GM19395 (cell line): ENCODE measurements around the gene IREB2.

Experiments
- ATAC-seq: cut with Tn5 transposase; IDR thresholded peaks from one replicate; pipeline ENCODE4 v1.9.1; 2021; ENCODE audit warnings: mild to moderate bottlenecking, moderate library complexity; ENCODE audit not compliant: unreplicated experiment

Gene IREB2

DNA sequence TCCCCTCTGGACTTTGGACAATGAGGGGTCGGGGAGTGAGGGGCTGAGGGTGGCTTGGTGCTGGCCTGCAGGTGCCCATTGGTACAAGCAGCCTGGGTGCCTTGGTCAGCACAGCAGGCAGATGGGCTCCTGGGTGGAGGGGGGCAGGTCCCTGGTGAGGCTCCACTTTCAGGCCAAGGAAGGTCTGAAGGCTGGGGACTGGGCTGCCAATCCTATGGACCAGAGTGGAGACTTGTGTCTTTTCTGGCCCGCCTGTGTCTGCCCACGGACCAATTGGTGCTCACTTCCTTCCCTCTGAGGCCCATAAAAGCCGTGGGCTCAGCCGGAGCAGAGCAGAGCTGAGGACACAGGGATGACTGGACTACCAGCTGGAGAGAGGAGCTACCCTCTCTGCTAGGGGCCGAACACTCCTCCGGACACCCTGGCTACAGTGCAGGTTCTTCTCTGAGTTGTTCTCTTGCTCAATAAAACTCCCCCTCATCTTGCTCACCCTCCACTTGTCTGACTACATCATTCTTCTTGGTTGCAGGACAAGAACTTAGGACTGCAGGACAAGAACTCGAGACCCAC, 31.9 kb upstream of the IREB2 start:
- no peak for ATAC-seq

DNA sequence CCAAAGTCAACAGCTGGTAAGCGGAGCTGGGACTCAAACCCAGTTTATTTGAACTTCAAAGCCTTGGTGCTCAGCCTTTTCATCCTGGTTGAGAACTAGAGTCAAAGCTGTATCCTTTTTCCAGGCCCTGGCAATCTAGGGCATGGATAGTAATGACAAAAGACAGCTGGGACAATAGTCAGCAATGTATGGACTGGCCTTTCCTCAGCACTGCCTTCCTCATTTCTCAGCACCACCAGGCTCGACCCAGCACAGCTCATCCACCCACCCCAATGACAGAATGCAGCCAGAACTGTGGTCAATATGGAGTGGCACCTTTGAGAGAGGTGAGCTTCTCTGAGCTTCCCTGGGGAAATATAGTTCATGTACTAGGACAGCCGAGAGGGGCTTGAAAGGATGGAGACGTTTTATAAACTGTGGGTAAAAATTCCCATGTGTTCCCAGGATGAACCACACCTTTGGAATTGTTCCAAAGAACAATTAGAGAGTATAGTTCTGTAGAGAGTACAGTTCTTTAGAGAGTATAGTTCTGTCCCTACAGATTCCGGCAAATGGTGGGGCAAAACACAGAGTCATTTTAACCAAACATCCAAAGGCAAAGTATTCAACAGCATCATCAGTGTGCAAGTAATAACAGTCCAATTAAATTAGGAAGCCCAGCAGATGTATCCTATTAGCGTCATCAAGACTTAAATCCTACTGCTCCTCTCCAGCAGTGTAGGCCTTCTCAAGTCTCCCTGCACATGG, 30.2 kb upstream of the IREB2 start:
- no peak for ATAC-seq

DNA sequence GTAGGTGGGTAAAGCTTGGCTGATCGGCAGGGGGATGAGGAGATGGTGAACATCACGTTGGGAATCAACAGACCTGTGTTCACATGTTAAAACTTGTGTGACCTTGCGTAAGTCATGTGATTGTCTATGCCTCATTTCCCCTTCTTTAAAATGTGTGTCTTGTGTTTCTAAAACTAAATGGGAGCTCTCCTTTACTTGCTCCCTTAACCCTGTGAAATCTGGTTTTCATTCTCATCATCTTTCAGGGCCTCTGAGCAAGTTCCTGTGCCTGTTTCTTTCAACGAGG, 29.7 kb upstream of the IREB2 start:
- no peak for ATAC-seq

DNA sequence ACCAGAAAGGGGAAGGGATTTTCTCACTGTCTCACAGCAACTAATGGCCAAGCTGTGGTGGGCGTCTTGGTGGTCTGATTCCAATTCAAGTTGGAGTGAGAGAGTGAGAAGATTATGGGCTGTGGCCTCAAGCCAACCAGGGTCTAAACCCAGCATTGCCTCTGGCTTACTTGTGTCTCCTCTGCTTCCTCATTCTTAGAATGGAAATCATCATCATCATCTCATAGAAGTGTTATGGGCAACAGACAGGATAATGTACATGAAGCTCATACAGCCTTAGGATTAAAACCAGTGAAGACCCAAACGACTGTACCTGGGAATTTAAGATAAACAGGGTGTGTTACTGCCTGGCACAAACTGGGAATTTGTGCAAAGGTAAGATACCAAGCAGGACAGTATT, 29.1 kb upstream of the IREB2 start:
- ATAC-seq = no peak

DNA sequence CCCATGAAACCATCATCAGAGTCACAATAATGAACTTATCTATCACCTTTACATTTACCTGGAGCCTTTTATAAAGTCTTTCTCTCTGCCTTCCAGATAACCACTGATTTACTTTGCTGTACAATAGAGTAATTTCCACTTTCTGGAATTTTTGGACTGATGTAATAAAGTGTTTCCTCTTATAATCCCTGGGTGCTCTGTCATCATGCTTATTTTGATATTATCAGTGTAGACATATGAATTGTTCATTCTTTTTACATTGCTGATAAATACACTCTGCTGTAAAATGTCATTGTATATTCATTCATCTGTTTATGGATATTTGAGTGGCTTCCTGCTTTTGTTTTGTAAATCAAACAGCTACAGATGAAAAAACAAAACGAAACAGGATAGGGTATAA, 27.0 kb upstream of the IREB2 start:
- no peak for ATAC-seq

DNA sequence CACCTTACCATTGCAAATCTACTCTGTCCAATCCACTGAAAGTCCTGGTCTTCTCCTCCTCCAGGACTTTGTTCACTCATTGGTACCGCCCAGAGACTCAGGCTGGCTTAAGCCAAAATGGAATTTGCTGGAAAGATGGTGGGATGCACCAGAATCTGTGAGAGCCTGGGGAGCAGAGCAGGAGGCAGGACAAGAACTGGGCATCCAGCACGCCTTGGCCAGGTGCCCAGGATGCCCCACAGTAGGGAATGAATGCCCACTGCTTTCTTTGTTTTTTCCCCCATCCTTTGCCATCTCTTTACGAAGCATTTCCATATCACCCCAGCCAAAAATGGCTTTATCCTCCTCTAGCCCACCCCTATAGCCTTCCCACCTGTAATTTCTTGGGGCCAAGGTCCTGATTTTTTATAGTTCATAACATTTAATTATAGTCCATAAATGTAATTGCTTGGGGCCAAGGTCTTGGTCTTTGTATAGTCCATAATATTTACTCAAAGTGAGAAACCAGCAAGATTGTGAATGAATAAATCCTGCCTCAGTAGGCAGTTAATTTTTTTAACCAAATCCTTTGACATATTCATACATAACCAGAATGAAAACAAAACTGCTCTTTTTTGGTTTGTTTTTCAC, 23.3 kb upstream of the IREB2 start:
- ATAC-seq = no peak

DNA sequence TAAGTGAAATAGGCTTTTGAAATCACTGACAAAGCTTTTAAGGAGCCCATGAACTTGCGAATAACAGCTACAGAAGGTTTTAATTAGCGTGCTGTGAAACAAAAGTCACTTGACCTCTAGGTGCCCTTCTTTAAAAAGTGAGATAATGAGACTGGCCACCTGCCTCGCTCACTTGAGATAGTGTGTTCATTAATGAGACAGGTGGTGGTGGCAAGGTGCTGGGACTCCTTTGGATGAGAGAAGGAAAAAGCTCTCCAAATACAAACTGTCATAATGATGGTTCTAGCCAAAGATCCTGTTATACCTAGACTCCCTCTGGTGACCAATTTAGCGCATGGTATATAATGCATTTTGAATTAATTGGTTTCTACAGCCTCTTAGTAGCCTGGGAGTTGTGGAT, 22.7 kb upstream of the IREB2 start:
- ATAC-seq = no peak

DNA sequence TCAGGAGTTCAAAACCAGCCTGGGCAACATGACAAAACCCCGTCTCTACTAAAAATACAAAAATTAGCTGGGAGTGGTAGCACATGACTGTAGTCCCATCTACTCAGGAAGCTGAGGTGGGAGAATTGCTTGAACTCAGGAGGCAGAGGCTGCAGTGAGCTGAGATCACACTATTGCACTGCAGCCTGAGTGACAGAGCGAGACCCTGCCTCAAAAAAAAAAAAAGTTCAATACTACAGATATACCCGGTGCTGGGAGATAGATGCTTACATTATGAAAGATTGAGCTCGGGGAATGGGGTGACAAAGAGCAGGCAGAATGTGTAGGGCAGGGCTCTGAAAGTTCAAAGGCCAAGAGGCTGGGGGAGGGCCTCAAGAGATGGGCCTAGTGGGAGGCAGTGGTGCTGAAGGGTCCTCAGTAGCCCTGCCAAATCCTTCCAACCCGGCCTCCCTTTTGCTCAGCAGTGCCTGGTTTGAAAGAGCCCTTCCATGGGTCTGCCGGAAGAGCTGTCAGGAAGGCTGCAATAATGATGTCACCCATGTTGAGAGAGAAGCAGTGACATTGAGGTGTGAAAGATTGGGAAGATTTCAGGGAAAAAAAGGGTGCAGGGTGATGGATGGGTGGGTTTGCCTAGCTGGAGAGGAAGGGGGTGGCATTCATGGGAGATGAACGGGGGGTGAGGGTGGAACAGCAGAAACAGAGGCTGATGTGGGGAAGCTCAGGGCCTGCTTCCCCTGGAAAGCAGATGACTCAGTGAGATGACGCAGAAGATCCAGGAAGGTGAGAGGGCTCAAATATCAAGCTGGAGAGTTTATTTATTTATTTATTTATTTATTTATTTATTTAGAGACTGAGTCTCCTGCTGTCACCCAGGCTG, 20.0 kb upstream of the IREB2 start:
- ATAC-seq = no peak

DNA sequence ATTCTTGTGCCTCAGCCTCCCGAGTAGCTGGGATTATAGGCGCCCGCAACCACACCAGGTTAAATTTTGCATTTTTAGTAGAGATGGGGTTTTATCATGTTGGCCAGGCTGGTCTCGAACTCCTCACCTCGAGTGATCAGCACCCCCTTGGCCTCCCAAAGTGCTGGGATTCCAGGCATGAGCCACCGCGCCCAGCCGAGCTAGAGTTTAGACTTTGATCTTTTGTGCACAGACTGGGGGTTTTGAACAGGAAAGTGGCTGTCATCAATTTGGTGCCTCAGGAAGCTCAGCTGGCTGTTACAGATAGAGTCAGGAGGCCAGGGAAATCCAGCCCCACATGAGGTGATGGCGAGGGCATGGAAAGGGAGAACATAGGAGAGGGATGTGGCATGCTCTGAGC, 19.3 kb upstream of the IREB2 start:
- no peak for ATAC-seq

DNA sequence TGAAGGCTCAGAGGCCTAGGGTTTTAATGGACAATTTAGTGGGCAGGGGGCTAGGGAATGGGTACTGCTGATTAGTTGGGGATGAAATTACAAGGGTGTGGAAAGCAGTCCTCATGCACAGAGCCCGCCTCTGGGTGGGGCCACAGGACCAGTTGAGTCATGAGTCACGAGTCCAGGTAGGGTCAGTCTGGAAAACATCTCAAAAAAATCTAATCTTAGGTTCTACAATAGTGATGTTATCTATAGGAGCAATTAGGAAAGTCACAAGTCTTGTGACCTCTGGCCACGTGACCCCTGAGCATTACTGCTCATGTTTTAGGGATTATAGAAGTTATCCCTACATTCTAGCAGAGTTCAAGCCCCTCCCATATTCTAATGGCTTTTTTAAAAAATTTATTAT, 18.6 kb upstream of the IREB2 start:
- ATAC-seq = no peak

DNA sequence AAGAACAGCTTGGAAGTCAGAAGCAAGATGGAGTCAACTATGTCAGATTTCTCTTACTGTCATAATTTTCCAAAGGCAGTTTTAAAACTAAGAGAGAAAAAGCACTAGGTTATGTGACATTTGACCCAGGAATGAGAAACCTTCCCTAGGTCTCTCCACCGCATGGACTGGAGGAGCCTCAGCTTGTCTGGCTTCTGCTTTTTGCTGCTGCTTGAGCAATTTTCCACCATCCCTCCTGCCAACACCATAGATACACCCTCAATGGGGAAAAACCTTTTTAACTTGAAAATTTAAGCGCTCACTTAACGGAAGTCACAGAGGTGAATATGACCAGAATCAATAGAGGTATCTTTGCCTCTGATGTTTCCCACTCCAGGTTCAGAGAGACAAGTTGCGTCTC, 17.8 kb upstream of the IREB2 start:
- ATAC-seq = no peak

DNA sequence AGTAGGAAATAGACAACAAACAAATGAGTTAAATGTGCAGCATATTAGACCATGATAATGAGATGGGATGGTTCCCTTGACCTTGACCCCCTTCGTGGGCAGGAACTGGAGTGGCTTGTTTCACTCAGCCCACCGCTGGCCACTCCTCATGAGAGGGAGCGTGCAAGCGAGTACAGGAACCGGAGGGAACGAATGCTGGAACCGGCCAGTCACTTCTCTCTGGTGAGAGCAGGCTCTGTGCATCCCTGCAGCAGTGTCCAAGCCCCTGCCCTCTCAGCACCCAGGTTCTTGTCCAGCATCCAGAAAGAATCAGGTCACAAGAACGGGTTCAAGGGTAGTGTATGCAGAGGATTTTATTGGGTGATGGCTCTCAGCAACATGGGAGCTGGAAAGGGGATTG, 17.2 kb upstream of the IREB2 start:
- no peak for ATAC-seq

DNA sequence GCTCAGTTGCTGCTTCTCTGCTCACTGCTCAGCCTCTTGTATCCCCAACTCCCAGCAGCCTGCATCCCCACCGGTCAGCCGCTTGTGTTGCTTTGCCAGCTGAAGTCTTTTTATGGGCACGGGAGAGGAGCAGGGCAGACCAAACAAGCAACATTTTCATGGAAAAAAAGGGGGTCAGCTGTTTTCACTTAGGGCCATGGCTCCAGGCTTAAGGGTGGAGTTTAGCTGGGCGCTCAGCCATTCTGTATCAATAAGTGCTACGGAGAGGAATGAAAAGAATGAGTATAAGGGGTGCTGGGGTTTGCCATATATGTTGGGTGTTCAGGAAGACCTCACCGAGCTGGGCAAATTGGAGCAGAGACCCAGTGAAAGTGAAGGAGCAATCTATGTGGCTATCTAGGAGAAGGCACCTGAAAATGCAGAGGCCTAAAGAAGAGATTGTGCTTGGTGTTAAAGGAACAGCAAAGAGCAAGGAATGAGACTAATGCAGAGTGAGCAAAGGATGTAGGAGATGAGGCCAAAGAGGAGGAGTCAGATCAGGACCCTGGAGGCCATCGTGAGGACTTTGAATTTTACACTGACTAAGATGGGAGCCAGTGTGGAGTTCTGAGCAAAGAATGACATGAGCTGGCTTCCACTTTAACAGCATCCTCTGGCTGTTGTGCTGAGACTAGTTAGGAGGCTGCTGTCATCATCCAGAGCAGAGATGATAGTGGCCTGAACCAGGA, 16.6 kb upstream of the IREB2 start:
- no peak for ATAC-seq

DNA sequence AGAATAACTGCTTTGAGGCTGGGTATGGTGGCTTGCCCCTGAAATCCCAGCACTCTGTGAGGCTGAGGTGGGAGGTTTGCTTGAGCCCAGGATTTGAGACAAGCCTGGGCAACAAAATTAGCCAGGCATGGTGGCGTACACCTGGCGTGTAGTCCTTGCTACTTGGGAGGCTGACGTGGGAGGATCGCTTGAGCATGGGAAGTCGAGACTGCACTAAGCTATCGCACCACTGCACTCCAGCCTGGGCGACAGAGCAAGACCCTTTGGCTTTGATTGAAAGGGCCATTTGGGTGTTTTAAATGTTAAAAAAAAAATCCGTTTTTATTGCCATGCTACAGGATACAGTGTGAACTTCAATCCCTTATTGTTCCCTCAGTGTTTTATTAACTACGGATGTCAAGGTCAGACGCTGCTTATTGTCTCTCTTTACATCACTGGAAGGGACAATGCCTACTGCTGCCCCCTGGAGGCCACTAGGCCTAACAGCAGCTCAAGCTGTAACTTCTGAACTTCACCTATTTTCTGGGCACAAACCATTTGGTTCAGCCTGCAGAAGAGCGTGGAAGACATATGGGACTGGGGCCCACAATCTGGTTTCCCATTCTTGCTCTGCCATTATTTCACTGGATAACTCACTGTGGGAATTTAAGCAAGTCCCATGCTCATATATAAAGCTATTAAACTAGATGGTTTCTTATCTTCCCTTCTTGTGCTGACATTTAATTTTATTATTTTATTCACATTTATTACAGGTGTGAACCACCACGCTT, 15.3 kb upstream of the IREB2 start:
- ATAC-seq = no peak

DNA sequence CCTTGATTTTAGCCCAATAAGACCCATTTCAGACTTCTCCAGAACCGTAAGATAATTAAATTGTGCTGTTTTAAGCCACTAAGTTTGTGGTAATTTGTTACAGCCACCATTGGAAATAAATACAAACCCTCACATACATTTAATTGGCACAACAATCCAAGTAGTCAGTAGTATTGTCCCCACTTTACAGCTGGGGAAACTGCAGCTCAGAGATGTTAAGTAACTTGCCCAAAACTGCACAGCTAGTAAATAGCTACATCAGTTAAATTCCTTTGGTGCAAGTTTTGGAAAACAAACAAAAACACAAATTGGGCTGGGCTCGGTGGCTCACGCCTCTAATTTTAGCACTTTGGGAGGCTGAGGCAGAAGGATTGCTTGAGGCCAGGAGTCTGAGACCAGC, 13.3 kb upstream of the IREB2 start:
- ATAC-seq = no peak

DNA sequence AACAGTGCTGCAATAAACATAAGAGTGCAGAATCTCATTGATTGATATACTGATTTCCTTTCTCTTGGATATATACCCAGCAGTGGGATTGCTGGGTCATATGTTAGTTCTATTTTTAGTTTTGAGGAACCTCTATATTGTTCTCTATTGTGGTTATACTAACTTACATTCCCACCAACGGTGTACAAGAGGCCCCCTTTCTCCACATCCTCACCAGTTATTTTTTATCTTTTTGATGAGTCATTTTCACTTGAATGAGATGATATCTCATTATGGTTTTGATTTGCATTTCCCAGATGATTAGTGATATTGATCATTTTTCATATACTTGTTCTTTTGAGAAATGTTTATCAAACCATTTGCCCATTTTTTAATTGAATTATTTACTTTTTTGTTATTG, 12.4 kb upstream of the IREB2 start:
- no peak for ATAC-seq

DNA sequence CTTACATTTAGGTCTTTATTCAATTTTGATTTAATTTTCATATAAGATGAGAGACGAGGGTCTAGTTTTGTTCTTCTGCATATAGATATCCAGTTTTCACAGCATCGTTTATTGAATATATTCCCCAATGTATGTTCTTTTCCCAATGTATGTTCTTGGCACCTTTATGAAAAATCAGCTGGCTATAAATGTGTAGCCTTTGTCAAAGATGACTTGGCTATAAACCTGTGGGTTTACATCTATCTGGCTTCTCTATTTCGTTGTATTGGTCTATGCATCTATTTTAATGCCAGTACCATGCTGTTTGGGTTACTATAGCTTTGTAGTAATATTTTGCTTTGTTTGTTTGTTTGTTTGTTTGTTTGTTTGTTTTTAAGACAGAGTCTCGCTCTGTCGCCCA, 11.7 kb upstream of the IREB2 start:
- ATAC-seq = no peak

DNA sequence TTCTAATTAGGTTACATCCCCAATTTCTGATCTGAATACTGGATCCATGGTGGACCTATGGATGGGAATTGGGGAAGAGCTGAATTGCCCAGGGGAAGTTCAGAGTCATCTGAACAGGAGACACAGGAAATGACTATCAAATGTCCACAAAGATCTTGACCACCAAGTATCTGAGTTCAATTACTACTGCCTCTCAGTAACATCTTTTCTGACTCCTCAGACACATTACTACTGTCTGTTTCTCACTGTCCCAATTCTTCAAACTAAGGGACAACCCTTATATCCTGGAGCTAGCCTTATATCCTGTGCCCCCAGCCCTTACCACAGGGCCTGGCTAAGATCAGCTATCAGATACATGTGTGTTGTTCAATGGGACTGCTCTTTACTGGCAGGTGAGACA, 10.1 kb upstream of the IREB2 start:
- no peak for ATAC-seq

DNA sequence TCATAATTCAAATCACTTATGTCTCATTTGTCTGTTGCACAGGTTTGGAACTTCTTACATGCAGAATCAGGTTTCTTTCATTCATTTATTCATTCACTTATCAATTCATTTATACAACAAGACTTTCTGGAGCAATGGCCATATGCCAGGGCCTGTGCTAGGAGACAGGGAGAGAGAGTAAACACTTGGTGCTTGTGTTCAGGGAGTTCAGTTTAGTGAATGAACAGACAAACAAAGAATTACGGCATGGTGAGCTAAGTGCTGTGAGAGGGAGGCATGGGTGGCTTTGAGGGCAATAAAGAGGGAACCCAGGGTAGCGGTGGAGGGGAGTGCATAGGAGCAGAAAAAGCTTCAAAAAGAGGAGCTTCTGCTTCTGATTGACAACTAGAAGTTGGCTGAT, 8.5 kb upstream of the IREB2 start:
- no peak for ATAC-seq

DNA sequence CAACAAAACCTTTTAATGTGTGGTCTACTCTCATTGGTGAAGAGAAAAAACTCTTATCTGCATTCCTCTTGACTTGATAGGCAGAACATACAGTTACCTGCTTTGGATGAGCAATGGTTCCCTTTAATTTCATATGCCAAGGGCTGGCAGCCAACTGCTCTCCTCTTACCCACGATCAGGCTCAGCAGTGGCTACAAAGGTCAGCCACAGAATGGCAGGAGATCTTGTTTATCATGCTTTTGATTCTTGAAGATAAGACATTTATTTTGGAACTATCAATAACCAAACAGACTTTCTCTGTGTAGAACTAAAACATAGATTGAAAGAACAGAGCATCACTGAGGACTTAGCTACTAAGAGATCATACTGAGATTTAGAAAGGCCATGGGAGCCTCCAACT, 6.1 kb upstream of the IREB2 start:
- no peak for ATAC-seq

DNA sequence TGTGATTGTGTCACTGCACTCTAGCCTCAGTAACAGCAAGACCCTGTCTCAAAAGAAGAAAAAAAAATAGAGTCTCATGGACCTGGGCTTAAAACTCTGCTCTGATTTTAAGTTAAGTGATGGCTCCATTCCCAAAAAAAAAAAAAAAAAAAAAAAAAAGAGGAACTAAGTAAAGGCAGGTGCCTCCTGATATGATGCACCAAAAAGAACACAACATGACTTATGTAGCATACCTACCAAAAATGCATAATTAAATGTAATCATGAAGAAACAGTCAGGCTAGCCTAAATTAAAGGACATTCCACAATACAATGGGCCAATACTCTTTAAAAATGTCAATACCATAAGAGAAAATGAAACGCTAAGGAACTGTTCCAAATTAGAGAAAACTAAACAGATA, 5.4 kb upstream of the IREB2 start:
- no peak for ATAC-seq
